SU-DHL-6 (cell line): ENCODE measurements around the gene NSD1.

ENCODE experiments used
- H2AFZ ChIP-seq: fragments of 200-600 bp; sonication (generic); 2 replicates; pipeline ENCODE4 v1.6.1; 2014; ENCODE audit warnings: low read depth, mild to moderate bottlenecking, moderate library complexity, mixed read lengths, antibody characterized with exemption, low read length; ENCODE audit not compliant: severe bottlenecking
- H3F3A ChIP-seq: fragments of 200-600 bp; shearing (Covaris generic); 2 replicates; pipeline ENCODE4 v1.6.0; 2016; ENCODE audit warnings: antibody characterized with exemption, mild to moderate bottlenecking; ENCODE audit not compliant: insufficient read depth
- H3K27ac ChIP-seq: fragments of 200-600 bp; sonication (generic); 2 replicates; pipeline ENCODE4 v1.5.1; 2016; ENCODE audit warnings: low read depth, mild to moderate bottlenecking, low read length, moderate library complexity, mixed read lengths
- H3K27me3 ChIP-seq: fragments of 200-600 bp; sonication (generic), shearing (Covaris generic); 2 replicates; pipeline ENCODE4 v1.6.0; 2014; ENCODE audit warnings: mild to moderate bottlenecking, low read length
- H3K36me3 ChIP-seq: fragments of 200-600 bp; sonication (generic); 2 replicates; pipeline ENCODE4 v1.6.1; 2014; ENCODE audit warnings: mild to moderate bottlenecking, low read length, mixed read lengths
- H3K4me2 ChIP-seq: fragments of 300-600, 200-600 bp; shearing (Covaris generic), sonication (generic); 2 replicates; pipeline ENCODE4 v1.6.0; 2014; ENCODE audit warnings: low read length, low read depth, mild to moderate bottlenecking; ENCODE audit not compliant: poor library complexity, severe bottlenecking
- H3K4me3 ChIP-seq: fragments of 200-600 bp; sonication (generic); 2 replicates; pipeline ENCODE4 v1.5.1; 2014; ENCODE audit warnings: antibody characterized with exemption, low read length, mild to moderate bottlenecking, mixed read lengths; ENCODE audit not compliant: insufficient read depth, poor library complexity, severe bottlenecking
- H3K79me2 ChIP-seq: fragments of 200-600 bp; sonication (generic); 2 replicates; pipeline ENCODE4 v1.6.1; 2014; ENCODE audit warnings: mild to moderate bottlenecking, low read length, moderate library complexity; ENCODE audit not compliant: insufficient read depth
- H3K9ac ChIP-seq: fragments of 200-600 bp; sonication (generic); 2 replicates; pipeline ENCODE4 v1.7.0; 2014; ENCODE audit warnings: mild to moderate bottlenecking, low read length
- H3K9me2 ChIP-seq: fragments of 200-600 bp; sonication (generic); replicated peaks from 2 replicates; pipeline ENCODE4 v1.6.1; 2014; ENCODE audit warnings: low read length; ENCODE audit not compliant: insufficient read depth
- H3K9me3 ChIP-seq: fragments of 200-600 bp; sonication (generic); 2 replicates; pipeline ENCODE4 v1.6.1; 2014; ENCODE audit warnings: low read length, mixed read lengths; ENCODE audit not compliant: insufficient read depth
- H4K20me1 ChIP-seq: fragments of 200-600 bp; sonication (generic); 2 replicates; pipeline ENCODE4 v1.6.1; 2014; ENCODE audit warnings: low read depth, mild to moderate bottlenecking, antibody characterized with exemption, low read length, moderate library complexity, mixed read lengths
- CTCF ChIP-seq: fragments of 200-600 bp; sonication (generic); IDR thresholded peaks from one replicate; pipeline ENCODE4 v1.5.1; 2017; ENCODE audit warnings: antibody characterized with exemption, mild to moderate bottlenecking, low read length, moderate library complexity; ENCODE audit not compliant: insufficient read depth, poor library complexity, severe bottlenecking
- EZH2phosphoT487 ChIP-seq: fragments of 200-600 bp; sonication (generic), shearing (Covaris generic); conservative IDR thresholded peaks from 2 replicates; pipeline ENCODE4 v1.6.1; 2018; ENCODE audit warnings: mild to moderate bottlenecking, antibody characterized with exemption, low read length, moderate library complexity, mixed read lengths

Gene NSD1

GRCh38 chr5:177328545-177329231, 195.1 kb downstream of the NSD1 start:
- H3K27ac ChIP-seq = no peak overlapping the region
- no peak overlapping the region for H2AFZ ChIP-seq
- H3K9me3 ChIP-seq = no peaks in the 10 kb centered on the region
- 0 out of 2 replicates have a peak, but pooled peaks cover 5% of the 10 kb centered on the region for H3K36me3 ChIP-seq
- H3K9me2 ChIP-seq = no peaks in the 10 kb centered on the region
- H3F3A ChIP-seq = no peaks in the 10 kb centered on the region
- TF ChIP-seq EZH2phosphoT487 (no peak), CTCF (no peak)
- H3K79me2 ChIP-seq = no peaks in the 10 kb centered on the region
- no peaks in the 10 kb centered on the region for H4K20me1 ChIP-seq
- no peaks in the 10 kb centered on the region for H3K27me3 ChIP-seq
- H3K4me3 ChIP-seq = no peak overlapping the region
- no peak overlapping the region for H3K4me2 ChIP-seq
- H3K9ac ChIP-seq = no peak overlapping the region

GRCh38 chr5:177329883-177330282, 196.3 kb downstream of the NSD1 start:
- Histone ChIP-seq H3F3A (no peaks in the 10 kb centered on the region), H3K27me3 (no peaks in the 10 kb centered on the region), H3K4me2 (no peak overlapping the region), H3K36me3 (0 out of 2 replicates have a peak, but pooled peaks cover 7% of the 10 kb centered on the region), H3K9me2 (no peaks in the 10 kb centered on the region), H3K9me3 (no peaks in the 10 kb centered on the region), H3K9ac (no peak overlapping the region), H3K27ac (no peak overlapping the region), H4K20me1 (no peaks in the 10 kb centered on the region), H3K79me2 (no peaks in the 10 kb centered on the region), H2AFZ (no peak overlapping the region), H3K4me3 (no peak overlapping the region)
- no peak for TF ChIP-seq EZH2phosphoT487
- no peak for TF ChIP-seq CTCF

GRCh38 chr5:177330991-177331842, 197.6 kb downstream of the NSD1 start:
- no peaks in the 10 kb centered on the region for H3K9me3 ChIP-seq
- no peak overlapping the region for H3K9ac ChIP-seq
- H3K4me2 ChIP-seq = no peak overlapping the region
- H3K36me3 ChIP-seq = 0 out of 2 replicates have a peak, but pooled peaks cover 7% of the 10 kb centered on the region
- no peak overlapping the region for H3K27ac ChIP-seq
- TF ChIP-seq CTCF (no peak), EZH2phosphoT487 (no peak)
- no peaks in the 10 kb centered on the region for H3F3A ChIP-seq
- H2AFZ ChIP-seq = no peak overlapping the region
- no peaks in the 10 kb centered on the region for H3K27me3 ChIP-seq
- H3K9me2 ChIP-seq = no peaks in the 10 kb centered on the region
- no peak overlapping the region for H3K4me3 ChIP-seq
- no peaks in the 10 kb centered on the region for H3K79me2 ChIP-seq
- H4K20me1 ChIP-seq = no peaks in the 10 kb centered on the region
